IPS-15b (cell line): ENCODE data around the gene DEPDC5.

Experiments used
- H3K27me3 ChIP-seq: one replicate; pipeline ENCODE4 v1.6.1; 2013; ENCODE audit warnings: low read length; ENCODE audit not compliant: control insufficient read depth, insufficient read depth
- H3K36me3 ChIP-seq: one replicate; pipeline ENCODE4 v1.6.1; 2013; ENCODE audit warnings: low read length; ENCODE audit not compliant: control insufficient read depth, insufficient read depth
- H3K4me1 ChIP-seq: one replicate; pipeline ENCODE4 v1.6.1; 2013; ENCODE audit warnings: mild to moderate bottlenecking, low read length; ENCODE audit not compliant: control insufficient read depth, insufficient read depth
- H3K4me3 ChIP-seq: one replicate; pipeline ENCODE4 v1.5.1; 2013; ENCODE audit warnings: low read depth, low read length
- H3K9ac ChIP-seq: one replicate; pipeline ENCODE4 v1.6.1; 2013; ENCODE audit warnings: low read depth, mild to moderate bottlenecking, low read length
- H3K9me3 ChIP-seq: one replicate; pipeline ENCODE4 v1.6.1; 2013; ENCODE audit warnings: mild to moderate bottlenecking, low read length; ENCODE audit not compliant: control insufficient read depth, insufficient read depth

DEPDC5 gene

GRCh38 chr22:31867386-31868153, 113.8 kb downstream of the DEPDC5 start:
- H3K9me3 ChIP-seq: no peaks in the 10 kb centered on the region
- no peak overlapping the region for H3K9ac ChIP-seq
- H3K4me1 ChIP-seq: peaks cover 10% of the 10 kb centered on the region
- peak overlapping the region; percentile 30 for H3K4me3 ChIP-seq
- H3K27me3 ChIP-seq: no peaks in the 10 kb centered on the region
- H3K36me3 ChIP-seq: no peaks in the 10 kb centered on the region

- peaks cover 3% of the 10 kb centered on the region for H3K36me3 ChIP-seq
Measured at GRCh38 chr22:31869739-31870138, 115.9 kb downstream of the DEPDC5 start.

GRCh38 chr22:31870890-31871289, 117.1 kb downstream of the DEPDC5 start:
- no peaks in the 10 kb centered on the region for H3K9me3 ChIP-seq
- H3K4me1 ChIP-seq: peaks cover 10% of the 10 kb centered on the region
- no peak overlapping the region for H3K9ac ChIP-seq
- H3K27me3 ChIP-seq: no peaks in the 10 kb centered on the region
- H3K36me3 ChIP-seq: peaks cover 3% of the 10 kb centered on the region
- H3K4me3 ChIP-seq: no peak overlapping the region

More at GRCh38 chr22:31869739-31870138, 115.9 kb downstream of the DEPDC5 start:
- Histone ChIP-seq H3K9me3 (no peaks in the 10 kb centered on the region), H3K4me1 (peaks cover 10% of the 10 kb centered on the region), H3K9ac (peak overlapping the region; percentile 47), H3K27me3 (no peaks in the 10 kb centered on the region), H3K4me3 (no peak overlapping the region)

- Histone ChIP-seq H3K9ac (no peak overlapping the region), H3K36me3 (peaks cover 3% of the 10 kb centered on the region), H3K4me1 (peaks cover 10% of the 10 kb centered on the region), H3K27me3 (no peaks in the 10 kb centered on the region), H3K9me3 (no peaks in the 10 kb centered on the region), H3K4me3 (no peak overlapping the region)
Measured at GRCh38 chr22:31871480-31871879, 117.7 kb downstream of the DEPDC5 start.

DNA sequence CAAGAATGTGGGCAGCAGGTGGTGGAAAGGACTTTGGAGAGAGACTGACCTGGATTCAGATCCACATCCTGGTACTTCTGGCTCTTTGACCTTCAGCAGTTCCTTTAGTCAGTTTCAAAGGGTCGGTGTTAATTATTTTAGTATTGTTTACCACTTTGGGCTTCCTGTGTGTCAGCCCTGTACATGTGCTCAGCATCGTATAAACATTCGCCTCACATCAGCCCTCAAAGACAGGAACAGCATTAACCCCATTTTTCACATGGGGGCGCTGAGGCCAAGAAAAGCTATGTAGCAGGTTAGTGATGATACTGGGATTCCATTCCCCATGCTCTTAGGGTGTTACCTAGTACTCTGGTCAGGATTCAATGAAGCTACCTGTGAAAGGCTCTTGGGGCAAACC, 118.4 kb downstream of the DEPDC5 start:
- Histone ChIP-seq H3K4me1 (peaks cover 9% of the 10 kb centered on the region), H3K27me3 (no peaks in the 10 kb centered on the region), H3K4me3 (no peak overlapping the region), H3K36me3 (peaks cover 3% of the 10 kb centered on the region), H3K9me3 (no peaks in the 10 kb centered on the region), H3K9ac (no peak overlapping the region)

GRCh38 chr22:31874821-31875220, 121.0 kb downstream of the DEPDC5 start:
- H3K36me3 ChIP-seq: peaks cover 3% of the 10 kb centered on the region
- no peak overlapping the region for H3K4me3 ChIP-seq
- H3K27me3 ChIP-seq: no peaks in the 10 kb centered on the region
- H3K4me1 ChIP-seq: no peaks in the 10 kb centered on the region
- H3K9me3 ChIP-seq: no peaks in the 10 kb centered on the region
- no peak overlapping the region for H3K9ac ChIP-seq

DNA sequence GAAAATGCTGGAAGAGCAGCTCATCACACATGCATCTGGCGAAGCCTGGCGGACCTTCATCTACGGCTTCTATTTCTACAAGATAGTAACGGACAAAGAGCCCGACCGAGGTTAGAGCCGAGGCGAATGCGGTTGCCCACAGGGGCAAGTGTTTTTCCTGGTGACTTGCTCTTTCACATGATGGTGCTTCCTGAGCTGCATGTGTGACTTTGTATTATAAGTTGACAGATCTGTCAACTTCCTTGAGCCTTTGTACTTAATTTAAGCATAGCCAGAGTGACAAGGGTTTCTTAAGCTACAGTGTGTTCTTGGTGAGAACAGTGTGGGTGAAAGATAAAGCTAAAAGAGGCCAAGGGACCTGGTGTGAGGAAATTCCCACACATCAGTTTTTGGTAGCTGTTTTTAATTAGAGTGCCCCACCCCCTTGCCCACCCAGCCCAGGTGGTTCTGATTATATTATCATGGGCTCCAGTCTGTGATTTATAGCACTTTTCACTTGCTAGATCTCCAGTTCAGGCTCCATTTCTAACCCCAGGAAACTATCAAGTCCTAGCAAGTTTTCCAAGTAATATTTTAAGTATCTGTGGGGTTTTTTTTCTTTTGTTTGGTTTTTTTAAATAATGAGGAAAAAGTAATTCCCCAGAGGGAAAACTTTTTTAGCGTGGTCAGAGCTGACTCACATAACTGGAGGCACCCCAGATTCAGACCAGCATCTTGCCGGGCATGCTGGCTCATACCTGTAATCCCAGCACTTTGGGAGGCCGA, 122.5 kb downstream of the DEPDC5 start:
- H3K4me1 ChIP-seq: no peaks in the 10 kb centered on the region
- H3K36me3 ChIP-seq: peaks cover 3% of the 10 kb centered on the region
- H3K4me3 ChIP-seq: no peak overlapping the region
- no peak overlapping the region for H3K9ac ChIP-seq
- no peaks in the 10 kb centered on the region for H3K9me3 ChIP-seq
- H3K27me3 ChIP-seq: no peaks in the 10 kb centered on the region

DNA sequence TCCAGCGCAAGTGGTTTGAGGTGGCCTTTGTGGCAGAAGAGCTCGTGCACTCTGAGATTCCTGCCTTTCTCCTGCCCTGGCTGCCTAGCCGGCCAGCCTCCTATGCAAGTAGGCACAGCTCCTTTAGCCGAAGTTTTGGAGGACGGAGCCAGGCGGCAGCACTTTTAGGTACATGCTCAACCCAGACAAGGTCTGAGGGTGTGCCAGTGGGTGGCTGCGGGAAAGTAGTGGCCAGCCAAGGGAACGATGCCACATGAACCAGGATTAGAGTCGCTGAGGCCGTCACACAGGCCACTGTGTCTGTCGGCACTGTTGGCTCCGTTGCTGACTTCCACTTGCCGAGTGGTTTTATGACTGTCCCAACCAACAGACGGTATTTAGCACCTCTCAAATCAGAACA, 125.8 kb downstream of the DEPDC5 start:
- Histone ChIP-seq H3K27me3 (no peaks in the 10 kb centered on the region), H3K4me1 (no peaks in the 10 kb centered on the region), H3K36me3 (no peaks in the 10 kb centered on the region), H3K9me3 (no peaks in the 10 kb centered on the region), H3K9ac (no peak overlapping the region), H3K4me3 (no peak overlapping the region)

GRCh38 chr22:31881200-31881599, 127.4 kb downstream of the DEPDC5 start:
- H3K4me3 ChIP-seq: no peak overlapping the region
- no peaks in the 10 kb centered on the region for H3K9me3 ChIP-seq
- H3K4me1 ChIP-seq: no peaks in the 10 kb centered on the region
- no peaks in the 10 kb centered on the region for H3K27me3 ChIP-seq
- H3K36me3 ChIP-seq: no peaks in the 10 kb centered on the region
- H3K9ac ChIP-seq: no peak overlapping the region

DNA sequence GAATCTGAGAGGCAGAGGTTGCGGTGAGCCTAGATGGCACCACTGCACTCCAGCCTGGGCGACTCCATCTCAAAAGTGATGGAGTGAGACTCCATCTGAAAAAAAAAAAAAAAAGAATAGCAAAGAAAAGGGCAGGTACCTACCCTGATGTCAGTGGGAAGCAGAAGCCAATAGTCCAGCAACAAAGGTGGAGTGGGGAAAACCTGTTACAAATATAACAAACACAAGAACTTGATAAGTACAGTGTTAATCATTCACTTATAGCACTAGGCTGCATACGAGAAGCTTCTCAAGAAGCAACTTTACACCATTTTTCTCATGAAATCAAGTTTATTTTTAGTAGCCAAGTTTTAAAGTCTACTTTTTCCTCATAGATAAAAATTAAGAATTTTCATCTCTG, 128.0 kb downstream of the DEPDC5 start:
- no peaks in the 10 kb centered on the region for H3K4me1 ChIP-seq
- H3K9ac ChIP-seq: no peak overlapping the region
- H3K36me3 ChIP-seq: no peaks in the 10 kb centered on the region
- H3K9me3 ChIP-seq: no peaks in the 10 kb centered on the region
- H3K4me3 ChIP-seq: no peak overlapping the region
- no peaks in the 10 kb centered on the region for H3K27me3 ChIP-seq

DNA sequence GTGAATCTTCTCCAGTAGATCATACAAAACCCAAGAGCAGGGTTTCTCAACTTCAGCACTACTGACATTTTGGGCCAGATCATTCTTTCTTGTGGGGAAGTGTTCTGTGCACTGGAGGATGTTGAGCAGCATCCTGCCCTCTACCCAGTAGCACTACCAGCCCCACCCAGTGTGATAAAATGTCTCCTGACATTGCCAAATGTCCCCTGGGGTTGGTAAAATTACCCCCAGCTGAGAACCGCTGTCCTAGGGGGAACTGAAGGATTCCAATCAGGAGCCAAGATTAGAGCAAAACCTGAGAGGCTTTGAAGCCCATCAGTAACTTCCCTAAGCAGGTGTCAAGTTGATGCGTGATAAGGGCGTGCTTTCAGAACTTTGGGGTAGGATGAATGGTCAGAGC, 129.2 kb downstream of the DEPDC5 start:
- no peaks in the 10 kb centered on the region for H3K36me3 ChIP-seq

DNA sequence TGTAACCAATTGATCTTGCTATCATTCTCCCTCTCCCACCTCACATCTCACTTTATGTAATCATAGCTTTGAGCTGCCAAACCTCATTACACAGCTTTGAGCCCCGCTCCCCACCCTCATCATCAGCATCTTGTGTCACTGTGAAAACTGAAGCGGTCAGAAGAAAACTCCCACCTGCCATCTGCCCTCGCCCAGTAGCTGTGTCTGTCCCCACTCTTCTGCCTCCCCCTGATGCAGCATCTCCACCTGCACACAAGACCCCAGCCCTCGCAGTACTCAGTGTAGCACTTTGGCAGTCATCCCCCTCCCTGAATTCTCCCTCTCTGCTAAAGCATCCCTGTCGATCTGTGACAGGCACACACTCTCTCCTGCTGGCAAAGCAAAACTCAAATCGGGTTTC, 130.2 kb downstream of the DEPDC5 start:
- Histone ChIP-seq H3K36me3 (no peaks in the 10 kb centered on the region), H3K9me3 (no peaks in the 10 kb centered on the region), H3K4me3 (no peak overlapping the region), H3K4me1 (no peaks in the 10 kb centered on the region), H3K9ac (no peak overlapping the region), H3K27me3 (no peaks in the 10 kb centered on the region)

More for the DNA sequence above, 129.2 kb downstream of the DEPDC5 start:
- Histone ChIP-seq H3K4me3 (no peak overlapping the region), H3K9me3 (no peaks in the 10 kb centered on the region), H3K27me3 (no peaks in the 10 kb centered on the region), H3K9ac (no peak overlapping the region), H3K4me1 (no peaks in the 10 kb centered on the region)
